Thyroid gland (tissue), 4 donors: ENCODE results near the gene AVPR1B. TPM values are rescaled to one million over a fixed set of nuclear protein-coding genes. Genes with fewer than 3 reads are reported as not detected.

Experiments used
- DNase-seq, 2 donors: peaks; one replicate each; pipeline ENCODE4 v3.0.0-alpha.2; 2019
- H3K27ac ChIP-seq, 3 donors: fragments of 200-600 bp; sonication (generic); 1 replicate in 2 of 3; 2 replicates in 1 of 3; pipeline ENCODE4 v1.5.1; 2016 to 2019; ENCODE audit warnings: mild to moderate bottlenecking in 1 of 3, moderate library complexity in 1 of 3
- H3K27me3 ChIP-seq: fragments of 200-600 bp; sonication (generic); one replicate; pipeline ENCODE4 v1.5.1; 2019
- H3K36me3 ChIP-seq, 2 donors: fragments of 200-600 bp; sonication (generic); one replicate each; pipeline ENCODE4 v1.5.1; 2016 to 2019
- H3K4me1 ChIP-seq, 2 donors: fragments of 200-600 bp; sonication (generic); one replicate each; pipeline ENCODE4 v1.5.1; 2017 to 2019
- H3K4me3 ChIP-seq, 3 donors: fragments of 200-600 bp; sonication (generic); replicated peaks in 1 of 3; 1 replicate in 2 of 3; 2 replicates in 1 of 3; pipeline ENCODE4 v1.5.1; 2016; ENCODE audit warnings: mild to moderate bottlenecking in 1 of 3
- H3K9me3 ChIP-seq: fragments of 200-600 bp; sonication (generic); one replicate; pipeline ENCODE4 v1.5.1; 2017
- POLR2A ChIP-seq, 2 donors: fragments of 450-650 bp; IDR thresholded peaks; one replicate each; pipeline ENCODE4 v1.6.1; 2017; ENCODE audit warnings: antibody characterized with exemption in 2 of 2, mild to moderate bottlenecking in 2 of 2, moderate library complexity in 1 of 2
- WGBS, 2 donors: methylation state at CpG; one replicate each; pipeline ENCODE4 v1.1.5; 2017; 5-methylcytosine and 5-hydroxymethylcytosine counted together
- intact Hi-C: fragments of 100-400 bp; cut with DNase I; formaldehyde crosslinking; loops from one replicate; pipeline ENCODE4 v1.15.1; 2023
- total RNA-seq, 4 donors: library from RNA; depleted of rRNA; stranded (reverse); fragments of >200 nt; gene quantifications; one replicate each; pipeline ENCODE4 v1.2.3, GENCODE V29; 2016
- TF ChIP-seq, protein P1 (sequence below), 6 experiments: fragments of 200-600 bp in 3 of 6; fragments of 450-650 bp in 3 of 6; sonication (generic) in 3 of 6; IDR thresholded peaks; one replicate each; pipeline ENCODE4 v1.5.1; 2016 to 2019; ENCODE audit warnings: antibody characterized with exemption in 6 of 6, mild to moderate bottlenecking in 2 of 6, inconsistent platforms in 1 of 6, moderate library complexity in 1 of 6

AVPR1B gene
- total RNA-seq, 4 donors from 2014 or later = 0.11 to 0.68 (median 0.38) TPM; not detected in 1

DNA sequence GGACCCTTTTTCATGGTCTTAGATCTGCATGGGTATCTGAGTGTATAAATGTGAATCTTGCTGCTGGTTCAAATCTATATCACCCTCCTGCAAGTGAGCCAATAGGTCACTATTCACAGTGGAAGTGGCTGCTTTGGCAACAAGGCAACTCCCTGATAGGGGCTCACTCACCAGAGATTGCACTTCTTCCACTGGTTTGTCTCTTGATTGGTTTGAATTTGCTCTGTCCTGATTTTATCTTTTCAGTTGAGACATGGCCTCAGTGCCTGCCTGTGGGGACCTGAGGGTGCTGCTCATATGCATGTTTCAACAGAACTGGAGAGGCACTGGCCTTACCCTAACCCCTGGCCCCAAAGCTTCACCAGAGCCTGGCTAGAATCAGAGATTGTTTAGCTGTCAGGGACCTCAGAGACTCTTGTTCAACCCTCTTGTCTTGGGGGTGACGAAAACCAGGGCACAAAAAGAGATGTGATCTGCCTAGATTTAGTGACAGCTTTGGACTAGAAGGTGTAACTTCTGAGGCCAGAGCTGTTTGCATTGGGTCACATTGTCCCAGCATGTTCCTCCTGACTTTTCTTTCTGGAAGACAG lies 16.9 kb downstream of the AVPR1B start:
- intact Hi-C loops = loop anchor here (10.0 kb wide), 2 partner anchors 66 to 306 kb away; no protein-coding TSS in a partner anchor
- H3K4me1 ChIP-seq = peaks cover 0 to 2% of the 10 kb centered on the region in 2 donors
- TF ChIP-seq POLR2A (IDR thresholded peaks at IDR 0.05) = no peak
- TF ChIP-seq, protein P1, sequence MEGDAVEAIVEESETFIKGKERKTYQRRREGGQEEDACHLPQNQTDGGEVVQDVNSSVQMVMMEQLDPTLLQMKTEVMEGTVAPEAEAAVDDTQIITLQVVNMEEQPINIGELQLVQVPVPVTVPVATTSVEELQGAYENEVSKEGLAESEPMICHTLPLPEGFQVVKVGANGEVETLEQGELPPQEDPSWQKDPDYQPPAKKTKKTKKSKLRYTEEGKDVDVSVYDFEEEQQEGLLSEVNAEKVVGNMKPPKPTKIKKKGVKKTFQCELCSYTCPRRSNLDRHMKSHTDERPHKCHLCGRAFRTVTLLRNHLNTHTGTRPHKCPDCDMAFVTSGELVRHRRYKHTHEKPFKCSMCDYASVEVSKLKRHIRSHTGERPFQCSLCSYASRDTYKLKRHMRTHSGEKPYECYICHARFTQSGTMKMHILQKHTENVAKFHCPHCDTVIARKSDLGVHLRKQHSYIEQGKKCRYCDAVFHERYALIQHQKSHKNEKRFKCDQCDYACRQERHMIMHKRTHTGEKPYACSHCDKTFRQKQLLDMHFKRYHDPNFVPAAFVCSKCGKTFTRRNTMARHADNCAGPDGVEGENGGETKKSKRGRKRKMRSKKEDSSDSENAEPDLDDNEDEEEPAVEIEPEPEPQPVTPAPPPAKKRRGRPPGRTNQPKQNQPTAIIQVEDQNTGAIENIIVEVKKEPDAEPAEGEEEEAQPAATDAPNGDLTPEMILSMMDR (IDR thresholded peaks at IDR 0.05) = no peak
- no peaks in the 10 kb centered on the region for H3K27me3 ChIP-seq
- no peak overlapping the region for H3K27ac ChIP-seq
- 92 to 100% methylated on average over 1 of the region's 1 CpG for WGBS, 2 donors
- no peaks in the 10 kb centered on the region for H3K36me3 ChIP-seq
- no peak overlapping the region for H3K4me3 ChIP-seq
- DNase-seq = no peak
- H3K9me3 ChIP-seq = no peaks in the 10 kb centered on the region

DNA sequence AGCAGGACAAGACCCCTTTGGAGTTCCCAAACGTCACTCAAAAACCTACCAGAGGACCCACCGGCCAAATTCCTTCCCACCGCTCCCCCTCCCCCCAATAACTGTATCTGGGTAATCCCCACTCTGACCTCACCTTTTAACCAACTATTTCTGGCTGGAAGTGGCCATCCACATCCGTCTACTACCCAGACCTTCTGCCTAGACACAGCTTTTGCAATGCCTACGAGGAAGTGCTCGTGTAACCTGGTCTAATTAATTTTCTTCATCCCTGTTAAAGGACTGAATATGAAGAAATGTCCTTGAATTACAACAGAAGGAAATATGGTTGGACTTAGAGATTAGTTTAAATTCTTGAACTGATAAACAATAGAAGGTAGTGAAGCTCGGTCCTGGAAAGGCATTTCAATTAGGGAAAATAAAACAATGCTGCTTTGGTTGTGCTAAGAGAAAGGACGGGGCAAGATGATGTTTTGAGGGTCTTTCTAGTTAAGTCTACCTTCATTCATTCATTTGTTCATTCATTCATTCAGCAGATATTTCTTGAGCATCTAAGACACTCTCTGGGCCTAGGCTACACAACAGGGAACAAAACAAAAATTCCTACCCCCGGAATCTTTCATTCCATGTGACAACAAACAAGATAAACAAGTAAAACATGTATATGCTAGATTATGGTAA lies 18.8 kb downstream of the AVPR1B start:
- 91 to 94% methylated on average over 9 of the region's 9 CpGs for WGBS, 2 donors
- H3K9me3 ChIP-seq = no peaks in the 10 kb centered on the region
- no peaks in the 10 kb centered on the region for H3K36me3 ChIP-seq
- H3K27ac ChIP-seq = no peak overlapping the region
- H3K27me3 ChIP-seq = no peaks in the 10 kb centered on the region
- peaks cover 0 to 2% of the 10 kb centered on the region in 2 donors for H3K4me1 ChIP-seq
- TF ChIP-seq POLR2A (IDR thresholded peaks at IDR 0.05) = no peak
- TF ChIP-seq, protein P1 (IDR thresholded peaks at IDR 0.05) = no peak
- intact Hi-C loops = no loop called here
- no peak for DNase-seq
- H3K4me3 ChIP-seq = no peak overlapping the region

DNA sequence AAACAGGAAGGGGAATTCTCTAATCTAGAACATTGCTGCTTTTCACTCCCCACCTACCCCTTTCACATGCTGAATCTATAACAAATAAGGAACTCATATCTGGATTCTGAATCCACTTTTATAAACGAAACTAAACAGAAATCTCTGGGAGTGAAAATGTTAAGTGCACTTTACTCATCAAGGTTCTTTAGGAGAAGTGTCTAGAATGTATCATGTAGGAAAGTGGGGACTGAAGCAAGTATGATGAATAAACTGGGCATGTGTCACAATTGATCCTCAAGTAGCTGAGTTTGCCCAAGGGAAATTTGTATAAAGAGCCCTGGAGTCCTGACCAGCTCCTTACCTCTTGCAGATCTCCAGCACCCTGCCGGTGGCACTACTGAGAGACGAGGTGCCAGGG lies 19.8 kb downstream of the AVPR1B start:
- Histone ChIP-seq H3K36me3 (no peaks in the 10 kb centered on the region), H3K4me1 (peaks cover 0 to 2% of the 10 kb centered on the region in 2 donors), H3K4me3 (no peak overlapping the region), H3K27me3 (no peaks in the 10 kb centered on the region), H3K9me3 (no peaks in the 10 kb centered on the region), H3K27ac (no peak overlapping the region)
- intact Hi-C loops = no loop called here
- TF ChIP-seq, protein P1 (IDR thresholded peaks at IDR 0.05) = no peak
- no peak for TF ChIP-seq POLR2A (IDR thresholded peaks at IDR 0.05)
- DNase-seq = no peak
- 69 to 75% methylated on average over 3 of the region's 3 CpGs for WGBS, 2 donors

DNA sequence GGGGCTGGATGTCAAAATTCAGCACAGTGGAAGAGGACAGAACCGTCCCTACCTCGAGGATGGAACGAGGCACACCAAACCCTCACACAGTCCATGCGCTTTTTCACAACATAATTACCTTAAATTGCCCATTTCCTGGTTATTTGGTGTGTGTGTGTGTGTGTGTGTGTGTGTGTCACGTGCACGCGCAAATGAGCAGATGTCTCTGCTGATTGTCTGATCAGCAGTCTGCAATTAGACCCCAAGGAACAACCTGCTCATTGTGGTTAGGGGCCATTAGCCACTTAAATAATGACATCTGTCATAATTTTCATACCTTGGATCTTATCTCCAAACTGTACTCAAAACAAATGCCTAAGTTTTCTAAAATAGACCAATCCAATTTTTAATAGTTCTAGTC lies 23.2 kb downstream of the AVPR1B start:
- intact Hi-C loops = no loop called here
- Histone ChIP-seq H3K27ac (no peak overlapping the region), H3K4me1 (peaks cover 0 to 2% of the 10 kb centered on the region in 2 donors), H3K36me3 (no peaks in the 10 kb centered on the region), H3K4me3 (no peak overlapping the region), H3K9me3 (no peaks in the 10 kb centered on the region), H3K27me3 (no peaks in the 10 kb centered on the region)
- no peak for DNase-seq
- 72 to 80% methylated on average over 7 of the region's 7 CpGs for WGBS, 2 donors
- no peak for TF ChIP-seq POLR2A (IDR thresholded peaks at IDR 0.05)
- TF ChIP-seq, protein P1 (IDR thresholded peaks at IDR 0.05) = no peak

GRCh38 chr1:206089341-206089740 lies 27.8 kb downstream of the AVPR1B start:
- intact Hi-C loops = no loop called here
- H3K27me3 ChIP-seq = no peaks in the 10 kb centered on the region
- no peaks in the 10 kb centered on the region for H3K9me3 ChIP-seq
- H3K4me3 ChIP-seq = no peak overlapping the region
- WGBS, 2 donors = 79 to 91% methylated on average over 3 of the region's 3 CpGs
- H3K27ac ChIP-seq = no peak overlapping the region
- no peak for DNase-seq
- no peaks in the 10 kb centered on the region for H3K36me3 ChIP-seq
- no peak for TF ChIP-seq POLR2A (IDR thresholded peaks at IDR 0.05)
- TF ChIP-seq, protein P1 (IDR thresholded peaks at IDR 0.05) = no peak
- no peaks in the 10 kb centered on the region for H3K4me1 ChIP-seq
